HG02763 (cell line): Measurements from ENCODE around the gene SLIT1.

Experiments used
- ATAC-seq: cut with Tn5 transposase; IDR thresholded peaks from one replicate; pipeline ENCODE4 v1.9.1; 2021; ENCODE audit warnings: mild to moderate bottlenecking, moderate library complexity; ENCODE audit not compliant: unreplicated experiment

The SLIT1 gene

DNA sequence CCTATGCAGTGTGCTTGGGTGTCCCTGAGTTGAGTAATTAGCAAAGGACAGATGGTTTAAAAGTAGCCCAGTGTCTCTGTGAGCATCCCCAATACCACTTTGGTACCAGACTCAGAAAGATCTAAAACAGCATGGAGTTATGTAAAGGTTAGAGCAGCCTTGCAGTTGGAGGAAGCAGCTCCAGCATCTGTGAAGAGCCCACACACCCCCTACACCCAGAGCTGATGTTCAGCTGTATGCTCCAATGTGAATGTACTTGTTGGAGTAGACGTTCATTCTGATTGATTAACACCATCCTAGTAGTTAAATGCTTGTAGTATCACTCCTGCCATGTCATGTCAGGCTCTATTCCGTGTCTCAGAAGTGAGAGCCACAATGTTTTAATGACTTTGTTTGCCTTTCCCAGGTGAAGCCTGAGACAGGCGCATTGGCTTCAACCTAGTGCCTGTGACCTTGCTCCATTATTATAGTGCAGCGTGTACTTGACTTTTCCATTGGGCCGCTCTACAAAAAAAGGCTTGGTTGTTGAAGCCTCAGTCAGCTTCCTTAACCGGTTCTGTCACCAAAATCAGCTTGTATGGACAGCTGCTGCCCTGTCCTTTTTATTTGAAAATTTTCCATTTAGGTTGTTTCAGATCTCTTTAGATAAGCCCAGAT, 199.4 kb downstream of the SLIT1 start:
- ATAC-seq: no peak

DNA sequence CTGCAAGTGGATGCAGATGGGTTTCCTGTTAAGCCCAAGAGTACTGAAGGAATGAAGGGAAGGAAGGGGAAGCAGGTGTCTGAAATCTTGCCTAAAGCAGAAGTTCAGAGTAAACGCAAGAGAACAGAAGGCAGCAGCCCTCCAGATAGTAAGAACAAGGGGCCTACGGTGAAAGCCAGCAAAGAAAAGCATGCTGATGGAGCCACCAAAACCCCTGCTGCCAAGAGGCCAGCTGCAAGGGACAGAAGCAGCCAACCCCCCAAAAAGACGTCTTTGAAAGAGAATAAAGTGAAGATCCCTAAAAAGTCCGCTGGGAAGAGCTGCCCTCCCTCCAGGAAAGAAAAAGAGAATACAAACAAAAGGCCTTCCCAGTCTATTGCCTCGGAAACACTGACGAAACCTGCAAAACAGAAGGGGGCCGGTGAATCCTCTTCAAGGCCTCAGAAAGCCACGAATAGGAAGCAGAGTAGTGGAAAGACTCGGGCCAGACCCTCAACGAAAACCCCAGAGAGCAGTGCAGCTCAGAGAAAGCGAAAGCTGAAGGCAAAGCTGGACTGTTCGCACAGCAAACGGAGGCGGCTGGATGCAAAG, 201.1 kb downstream of the SLIT1 start:
- no peak for ATAC-seq

DNA sequence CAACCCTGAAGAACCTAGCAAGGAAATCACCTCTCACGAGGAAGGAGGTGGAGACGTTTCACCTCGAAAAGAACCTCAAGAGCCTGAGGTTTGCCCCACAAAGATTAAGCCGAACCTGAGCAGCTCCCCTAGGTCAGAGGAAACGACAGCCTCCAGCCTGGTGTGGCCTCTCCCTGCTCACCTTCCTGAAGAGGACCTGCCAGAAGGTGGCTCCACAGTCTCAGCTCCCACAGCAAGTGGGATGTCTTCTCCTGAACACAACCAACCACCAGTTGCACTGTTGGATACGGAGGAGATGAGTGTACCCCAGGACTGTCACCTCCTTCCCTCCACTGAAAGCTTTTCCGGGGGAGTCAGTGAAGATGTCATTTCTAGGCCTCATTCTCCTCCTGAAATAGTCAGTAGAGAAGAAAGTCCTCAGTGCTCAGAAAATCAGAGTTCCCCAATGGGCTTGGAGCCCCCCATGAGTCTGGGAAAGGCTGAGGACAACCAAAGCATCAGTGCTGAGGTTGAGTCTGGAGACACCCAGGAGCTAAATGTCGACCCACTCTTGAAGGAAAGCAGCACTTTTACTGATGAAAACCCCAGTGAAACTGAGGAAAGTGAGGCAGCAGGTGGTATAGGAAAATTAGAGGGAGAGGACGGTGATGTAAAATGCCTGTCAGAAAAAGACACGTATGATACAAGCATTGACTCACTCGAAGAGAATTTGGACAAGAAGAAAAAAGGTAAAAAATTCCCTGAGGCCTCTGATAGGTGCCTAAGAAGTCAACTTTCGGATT, 203.4 kb downstream of the SLIT1 start:
- ATAC-seq: no peak

DNA sequence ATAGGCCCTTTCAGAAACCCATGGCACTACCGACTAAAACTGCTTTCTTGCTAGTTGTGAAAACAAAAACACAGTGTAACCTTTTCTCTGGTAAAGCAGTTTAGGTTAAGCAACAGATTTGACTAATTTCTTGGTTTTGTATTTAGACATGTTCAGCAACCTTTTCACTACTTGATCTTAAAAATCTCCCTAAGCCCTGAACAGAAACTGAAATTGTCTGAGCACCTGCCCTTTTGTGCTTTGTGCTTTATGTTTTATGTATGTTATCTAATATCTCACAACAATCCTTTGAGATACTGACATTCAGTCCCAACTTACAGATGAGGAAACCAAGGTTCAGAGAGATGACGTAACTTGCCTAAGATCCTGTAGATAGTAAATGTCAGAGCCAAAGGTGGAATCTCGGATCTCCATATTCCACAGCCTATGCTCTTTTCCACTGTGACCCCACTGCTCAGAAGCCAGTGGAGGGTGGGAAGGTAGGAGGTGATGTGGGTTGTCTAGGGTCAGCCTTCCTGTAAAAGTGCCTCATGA, 207.1 kb downstream of the SLIT1 start:
- peak; percentile 72 for ATAC-seq

DNA sequence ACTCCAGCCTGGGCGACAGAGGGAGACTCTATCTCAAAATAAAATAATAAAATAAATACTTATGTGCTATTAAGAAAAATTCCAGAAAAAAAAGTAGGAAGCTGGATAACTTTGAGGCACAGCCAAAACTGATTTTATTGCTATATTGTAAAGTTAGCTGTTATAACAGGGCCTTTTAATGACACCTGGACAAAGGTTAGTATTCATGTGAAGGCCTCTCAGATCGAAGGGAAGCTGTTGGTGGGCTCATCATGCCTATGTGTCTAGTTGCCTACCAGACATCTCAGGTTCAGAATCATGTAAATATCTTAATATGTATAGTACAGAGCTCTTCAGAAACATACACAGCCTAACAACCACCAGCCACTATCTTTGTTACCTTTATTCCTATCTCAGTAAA, 210.6 kb downstream of the SLIT1 start:
- no peak for ATAC-seq

DNA sequence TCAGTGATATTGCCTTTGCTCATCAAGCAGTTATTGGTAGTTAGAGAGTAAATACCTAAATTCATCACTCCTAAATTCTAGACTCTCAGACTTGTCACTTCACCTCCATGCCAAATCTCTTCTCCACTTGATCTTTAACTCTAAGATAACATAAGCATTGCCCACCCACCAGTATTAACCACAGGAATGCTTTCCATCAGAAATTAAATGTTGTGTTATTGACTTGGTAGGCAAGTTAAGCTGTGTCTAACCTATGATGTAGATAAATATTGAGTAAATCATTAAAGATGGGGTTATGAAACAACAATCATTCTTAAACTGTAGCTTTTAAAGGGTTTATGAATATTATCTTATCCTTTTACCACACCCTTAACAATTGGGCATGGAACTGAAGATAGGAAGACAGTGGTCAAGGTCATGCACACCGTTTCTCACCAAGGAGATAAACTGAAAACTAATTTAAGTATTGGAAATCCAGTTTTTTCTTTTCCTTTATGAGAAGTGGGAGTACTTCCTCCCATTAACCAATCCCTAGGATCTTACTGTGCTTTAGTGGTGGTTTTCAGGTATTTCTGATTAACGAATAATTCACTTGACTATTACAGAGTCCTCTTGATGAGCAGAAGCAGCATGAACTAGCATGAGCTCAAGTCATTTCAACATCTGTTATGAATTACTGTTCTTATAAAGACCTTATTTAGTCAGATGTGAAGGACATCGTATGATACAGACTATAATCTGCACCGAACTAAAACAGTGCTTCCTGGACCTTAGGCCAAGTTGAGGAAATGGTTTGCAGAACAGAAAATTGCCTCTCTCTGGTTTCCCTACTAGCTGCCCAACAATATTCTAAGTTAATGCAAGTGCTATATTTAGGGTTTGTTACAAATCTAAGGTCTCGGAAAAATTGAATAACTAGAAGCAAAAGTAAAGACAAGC, 211.7 kb downstream of the SLIT1 start:
- ATAC-seq: no peak

DNA sequence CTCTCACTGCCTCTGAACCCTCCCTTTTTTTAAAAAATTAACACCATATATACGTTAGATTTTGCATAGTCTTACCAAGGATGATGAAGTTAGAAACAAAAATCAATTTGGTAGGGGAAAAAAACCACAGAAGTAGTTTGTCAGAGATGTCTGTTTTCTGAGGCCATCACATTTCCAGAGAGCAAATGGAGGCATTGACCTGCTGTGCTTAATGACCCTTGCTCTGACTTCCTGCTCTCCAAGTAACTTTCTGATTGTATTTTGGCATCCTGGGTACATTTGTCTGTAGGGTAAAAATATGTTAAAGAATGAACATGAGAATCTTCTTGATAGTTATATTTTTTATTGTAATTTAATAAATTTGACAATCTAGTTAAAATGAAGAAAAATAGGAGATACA, 213.5 kb downstream of the SLIT1 start:
- ATAC-seq: no peak

DNA sequence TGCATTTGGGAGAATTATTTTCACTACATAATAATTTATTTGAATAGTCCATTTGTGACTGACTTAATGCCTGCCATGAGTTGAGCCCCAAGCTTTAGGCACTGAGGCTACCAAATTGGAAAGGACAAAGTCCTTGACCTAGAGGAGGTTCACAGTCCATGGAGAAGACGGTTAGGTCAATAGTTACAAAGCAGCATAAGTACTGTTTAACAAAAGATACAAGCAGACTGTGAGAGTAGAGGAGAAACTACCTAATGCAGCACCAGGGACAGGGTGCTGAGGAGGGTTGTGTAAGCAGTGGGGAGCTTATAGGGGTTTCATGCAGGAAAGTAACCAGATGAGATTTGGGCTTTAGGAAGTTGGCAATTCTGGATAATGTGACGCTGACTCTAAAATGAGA, 214.4 kb downstream of the SLIT1 start:
- no peak for ATAC-seq

DNA sequence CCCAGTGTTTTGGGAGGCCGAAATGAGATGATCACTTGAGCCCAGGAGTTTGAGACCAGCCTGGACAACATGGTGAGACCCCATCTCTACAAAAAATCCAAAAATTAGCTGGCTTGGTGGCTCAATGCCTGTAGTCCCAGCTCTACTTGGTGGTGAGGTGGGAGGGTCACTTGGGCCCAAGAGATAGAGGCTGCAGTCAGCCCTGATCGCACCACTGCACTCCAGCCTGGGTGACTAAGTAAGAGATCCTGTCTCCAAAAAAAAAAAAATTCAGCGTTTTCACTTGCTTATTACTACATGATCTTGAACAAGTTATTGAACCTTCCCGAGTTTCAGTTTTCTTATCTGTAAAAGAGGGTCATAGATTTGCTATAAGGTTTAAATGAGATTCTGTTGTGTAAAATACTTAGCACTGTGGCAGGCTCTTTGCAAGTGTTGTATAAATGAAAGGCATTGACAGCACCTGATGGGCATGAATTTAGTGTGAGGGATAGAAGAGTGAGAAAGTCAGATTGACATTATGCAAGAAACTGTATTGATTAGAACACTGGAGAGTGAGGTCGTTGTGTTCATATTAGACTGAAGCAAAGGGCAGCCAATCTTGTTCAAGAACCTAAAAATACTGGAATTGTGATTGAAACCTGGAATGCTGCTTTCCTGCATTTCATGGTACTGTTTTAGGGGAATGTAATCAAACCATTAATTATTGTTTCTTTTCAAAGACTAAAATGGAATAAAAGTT, 216.9 kb downstream of the SLIT1 start:
- ATAC-seq: no peak

DNA sequence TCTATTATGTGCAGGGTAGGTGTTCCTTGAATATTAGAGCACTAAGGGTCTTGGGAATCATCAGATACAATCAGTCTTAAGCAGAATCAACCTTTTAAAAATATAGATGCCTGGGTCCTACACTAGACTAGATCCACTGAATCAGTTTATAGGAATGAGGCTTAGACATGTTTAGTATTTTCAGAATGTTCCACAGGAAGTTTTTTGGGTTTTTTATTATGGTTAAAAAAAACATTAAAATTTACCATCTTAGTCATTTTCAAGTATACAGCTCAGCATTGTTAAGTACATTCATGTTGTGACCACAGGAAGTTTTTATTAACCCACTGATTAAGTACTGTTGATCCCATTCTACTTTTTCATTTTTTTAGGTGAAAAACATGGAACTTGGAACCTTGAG, 217.9 kb downstream of the SLIT1 start:
- no peak for ATAC-seq

DNA sequence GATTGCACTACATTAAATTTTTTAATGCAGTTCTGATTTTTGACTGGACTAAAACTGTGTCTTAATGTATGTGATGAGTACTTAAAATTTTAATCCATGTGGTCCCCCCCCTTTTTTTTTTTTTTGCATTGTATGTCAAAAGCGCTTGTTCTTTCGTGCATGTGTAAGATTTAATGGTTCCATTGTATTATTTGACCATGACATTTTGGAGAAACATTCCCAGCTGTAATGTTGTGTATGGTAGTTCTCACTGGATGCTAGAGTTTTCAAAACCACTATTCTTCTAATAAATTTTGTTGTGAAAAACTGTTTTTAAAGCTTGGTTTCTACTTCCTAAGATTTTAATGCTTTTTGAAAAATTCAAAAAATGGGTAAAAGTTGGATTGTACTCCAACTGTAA, 221.6 kb downstream of the SLIT1 start:
- ATAC-seq: no peak

DNA sequence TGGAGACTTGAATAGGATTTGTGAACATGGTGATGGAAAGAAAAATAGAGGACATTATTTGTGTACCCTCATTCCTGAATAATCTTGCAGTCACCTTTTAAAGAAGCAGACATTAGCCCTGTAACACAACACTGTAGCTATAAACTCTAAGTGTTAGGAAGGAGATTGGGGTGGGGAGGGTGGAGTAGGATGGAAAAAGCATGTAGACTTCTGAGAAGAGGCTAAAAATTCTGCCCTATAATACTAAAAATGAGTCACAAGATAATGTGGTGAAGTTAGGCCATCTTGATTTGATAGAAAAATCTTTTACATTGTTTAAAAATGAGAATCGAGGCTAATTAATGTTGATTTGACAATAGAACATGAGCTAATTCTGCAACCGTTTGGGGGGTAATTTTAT, 224.9 kb downstream of the SLIT1 start:
- no peak for ATAC-seq

DNA sequence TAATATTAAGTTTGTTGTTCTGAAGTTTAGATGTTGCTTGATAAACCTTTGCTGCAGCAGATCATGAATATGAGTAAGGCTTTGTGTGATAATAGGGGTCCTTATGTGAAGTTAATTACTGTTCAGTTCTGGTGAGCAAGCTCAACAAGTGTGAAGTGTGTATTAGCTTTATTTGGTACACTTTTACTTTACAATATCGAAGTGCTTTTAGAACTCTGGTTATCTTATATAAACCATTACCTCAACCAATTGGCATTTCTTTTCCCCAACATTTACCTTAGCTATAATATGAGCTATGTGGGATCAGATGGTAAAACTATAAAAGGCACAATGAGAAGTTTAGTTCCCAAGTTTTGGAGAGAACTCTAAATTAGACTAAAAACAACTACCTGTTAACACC, 226.0 kb downstream of the SLIT1 start:
- ATAC-seq: no peak

DNA sequence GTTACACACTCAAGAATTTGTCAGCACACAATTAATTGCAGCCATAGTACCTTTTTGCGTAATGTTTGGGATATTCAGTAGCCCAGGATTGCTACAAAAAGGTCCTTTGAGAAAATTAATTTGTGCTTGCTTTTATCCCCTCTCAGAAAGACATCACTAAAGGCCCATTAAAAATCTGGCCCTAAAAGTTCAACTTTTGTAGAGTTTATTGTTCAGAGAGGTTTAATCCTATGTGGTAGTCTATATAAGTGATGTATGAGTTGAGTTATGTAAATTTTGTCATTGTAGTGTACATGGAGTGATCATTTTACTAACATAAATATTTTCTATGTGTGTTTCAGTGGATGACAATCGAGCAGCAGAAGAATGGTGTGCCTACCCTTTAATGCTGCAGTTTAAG, 227.7 kb downstream of the SLIT1 start:
- ATAC-seq: no peak

DNA sequence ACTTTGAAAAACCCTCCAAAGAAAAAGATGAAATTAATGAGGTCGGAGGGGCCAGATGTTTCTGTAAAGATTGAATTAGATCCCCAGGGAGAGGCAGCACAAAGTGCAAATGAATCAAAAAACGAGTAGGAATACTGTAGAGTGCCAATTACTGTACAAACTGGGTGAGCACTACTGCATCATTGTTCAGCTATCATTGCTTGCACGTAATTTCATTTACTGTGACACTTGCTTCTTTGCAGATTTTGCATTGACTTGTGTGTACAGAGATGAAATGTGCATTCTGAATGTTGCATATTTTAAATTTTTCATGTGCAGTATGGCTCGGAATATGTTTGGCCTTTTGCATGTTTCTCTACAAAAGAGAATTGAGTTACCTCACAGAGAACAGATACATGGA, 230.0 kb downstream of the SLIT1 start:
- ATAC-seq: no peak

DNA sequence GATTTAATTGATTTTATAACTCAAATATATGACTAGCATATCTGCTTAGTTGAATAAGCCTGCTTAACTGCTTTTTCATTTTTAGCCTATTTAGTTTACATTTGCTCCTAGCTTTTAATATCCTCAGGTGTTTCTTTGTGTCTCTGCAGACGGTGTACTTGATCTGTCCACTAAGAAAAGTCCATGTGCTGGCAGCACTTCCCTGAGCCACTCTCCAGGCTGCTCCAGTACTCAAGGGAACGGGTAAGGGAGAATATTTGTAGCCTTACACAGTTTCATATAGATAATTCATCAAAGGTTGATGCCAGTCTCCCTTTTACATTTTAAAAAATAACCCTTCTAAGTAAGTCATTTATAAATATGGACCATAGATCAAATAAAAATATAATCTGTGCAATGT, 233.8 kb downstream of the SLIT1 start:
- no peak for ATAC-seq

DNA sequence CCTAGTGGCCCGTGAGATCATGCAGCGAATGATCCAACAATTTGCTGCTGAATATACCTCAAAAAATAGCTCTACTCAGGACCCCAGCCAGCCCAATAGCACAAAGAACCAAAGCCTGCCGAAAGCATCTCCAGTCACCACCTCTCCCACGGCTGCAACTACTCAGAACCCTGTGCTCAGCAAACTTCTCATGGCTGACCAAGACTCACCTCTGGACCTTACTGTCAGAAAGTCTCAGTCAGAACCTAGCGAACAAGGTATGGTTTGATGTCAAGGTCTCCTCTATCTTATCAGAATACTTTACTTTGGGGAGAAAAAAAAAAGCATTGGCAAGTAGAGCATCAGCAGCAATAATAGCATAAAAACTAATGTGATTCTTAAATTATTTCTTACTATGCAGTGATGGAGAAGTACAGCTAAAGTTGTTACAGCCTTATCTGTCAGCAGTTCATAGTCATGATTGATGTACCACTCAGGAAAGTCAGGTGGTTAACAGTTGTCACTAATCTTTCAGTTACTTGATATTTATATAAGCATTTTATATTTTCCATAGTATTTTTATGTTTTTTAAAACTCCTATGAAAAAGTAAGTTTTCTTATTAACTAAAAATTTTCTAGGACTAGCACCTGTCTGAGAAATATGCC, 236.6 kb downstream of the SLIT1 start:
- ATAC-seq: no peak
